ENCODE results near the gene XYLT1. TPM values are rescaled to one million over a fixed set of nuclear protein-coding genes. Genes with fewer than 3 reads are reported as not detected.

XYLT1 gene
- total RNA-seq, 1 experiment from 2014 or later: 25.0 TPM

DNA sequence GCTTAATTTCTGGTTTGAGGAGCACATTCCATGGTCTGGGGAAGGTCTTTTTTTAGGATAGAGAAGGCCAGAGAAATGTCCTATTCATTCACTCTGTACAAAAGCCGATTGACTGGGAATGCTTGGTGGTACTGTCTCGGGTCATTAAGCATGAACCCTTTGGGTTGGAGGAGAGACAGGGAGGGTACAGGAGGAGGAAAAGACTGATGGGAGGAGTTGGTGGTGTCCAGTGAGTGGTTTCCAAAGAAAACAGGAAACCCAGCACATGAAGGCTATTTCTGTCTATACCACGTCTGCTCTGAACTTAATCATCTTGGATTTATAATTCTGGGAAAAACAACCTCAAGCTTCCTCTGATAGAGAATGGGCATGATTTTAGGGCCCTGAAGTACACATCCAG, 111.9 kb downstream of the XYLT1 start:
- H3K4me1 Mint-ChIP-seq: peaks cover 19% of the 10 kb centered on the region
- TF ChIP-seq, protein P1, sequence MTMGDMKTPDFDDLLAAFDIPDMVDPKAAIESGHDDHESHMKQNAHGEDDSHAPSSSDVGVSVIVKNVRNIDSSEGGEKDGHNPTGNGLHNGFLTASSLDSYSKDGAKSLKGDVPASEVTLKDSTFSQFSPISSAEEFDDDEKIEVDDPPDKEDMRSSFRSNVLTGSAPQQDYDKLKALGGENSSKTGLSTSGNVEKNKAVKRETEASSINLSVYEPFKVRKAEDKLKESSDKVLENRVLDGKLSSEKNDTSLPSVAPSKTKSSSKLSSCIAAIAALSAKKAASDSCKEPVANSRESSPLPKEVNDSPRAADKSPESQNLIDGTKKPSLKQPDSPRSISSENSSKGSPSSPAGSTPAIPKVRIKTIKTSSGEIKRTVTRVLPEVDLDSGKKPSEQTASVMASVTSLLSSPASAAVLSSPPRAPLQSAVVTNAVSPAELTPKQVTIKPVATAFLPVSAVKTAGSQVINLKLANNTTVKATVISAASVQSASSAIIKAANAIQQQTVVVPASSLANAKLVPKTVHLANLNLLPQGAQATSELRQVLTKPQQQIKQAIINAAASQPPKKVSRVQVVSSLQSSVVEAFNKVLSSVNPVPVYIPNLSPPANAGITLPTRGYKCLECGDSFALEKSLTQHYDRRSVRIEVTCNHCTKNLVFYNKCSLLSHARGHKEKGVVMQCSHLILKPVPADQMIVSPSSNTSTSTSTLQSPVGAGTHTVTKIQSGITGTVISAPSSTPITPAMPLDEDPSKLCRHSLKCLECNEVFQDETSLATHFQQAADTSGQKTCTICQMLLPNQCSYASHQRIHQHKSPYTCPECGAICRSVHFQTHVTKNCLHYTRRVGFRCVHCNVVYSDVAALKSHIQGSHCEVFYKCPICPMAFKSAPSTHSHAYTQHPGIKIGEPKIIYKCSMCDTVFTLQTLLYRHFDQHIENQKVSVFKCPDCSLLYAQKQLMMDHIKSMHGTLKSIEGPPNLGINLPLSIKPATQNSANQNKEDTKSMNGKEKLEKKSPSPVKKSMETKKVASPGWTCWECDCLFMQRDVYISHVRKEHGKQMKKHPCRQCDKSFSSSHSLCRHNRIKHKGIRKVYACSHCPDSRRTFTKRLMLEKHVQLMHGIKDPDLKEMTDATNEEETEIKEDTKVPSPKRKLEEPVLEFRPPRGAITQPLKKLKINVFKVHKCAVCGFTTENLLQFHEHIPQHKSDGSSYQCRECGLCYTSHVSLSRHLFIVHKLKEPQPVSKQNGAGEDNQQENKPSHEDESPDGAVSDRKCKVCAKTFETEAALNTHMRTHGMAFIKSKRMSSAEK (CRISPR knock-in tag; IDR thresholded peaks at IDR 0.05; ENCODE audit: borderline replicate concordance): no peak
- TF ChIP-seq RORB (CRISPR knock-in tag; IDR thresholded peaks at IDR 0.05) (no peak), TEAD1 (CRISPR knock-in tag; IDR thresholded peaks at IDR 0.05) (no peak), IRF2 (CRISPR knock-in tag; IDR thresholded peaks at IDR 0.05; ENCODE audit: borderline replicate concordance, low read depth) (no peak), SOX15 (CRISPR knock-in tag; IDR thresholded peaks at IDR 0.05) (no peak), ZNF671 (CRISPR knock-in tag; IDR thresholded peaks at IDR 0.05) (no peak), HMGA2 (CRISPR knock-in tag; IDR thresholded peaks at IDR 0.05) (no peak)
- TF ChIP-seq, protein P2, sequence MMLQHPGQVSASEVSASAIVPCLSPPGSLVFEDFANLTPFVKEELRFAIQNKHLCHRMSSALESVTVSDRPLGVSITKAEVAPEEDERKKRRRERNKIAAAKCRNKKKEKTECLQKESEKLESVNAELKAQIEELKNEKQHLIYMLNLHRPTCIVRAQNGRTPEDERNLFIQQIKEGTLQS (CRISPR knock-in tag; conservative IDR thresholded peaks at IDR 0.05): no peak
- TF ChIP-seq, protein P3, sequence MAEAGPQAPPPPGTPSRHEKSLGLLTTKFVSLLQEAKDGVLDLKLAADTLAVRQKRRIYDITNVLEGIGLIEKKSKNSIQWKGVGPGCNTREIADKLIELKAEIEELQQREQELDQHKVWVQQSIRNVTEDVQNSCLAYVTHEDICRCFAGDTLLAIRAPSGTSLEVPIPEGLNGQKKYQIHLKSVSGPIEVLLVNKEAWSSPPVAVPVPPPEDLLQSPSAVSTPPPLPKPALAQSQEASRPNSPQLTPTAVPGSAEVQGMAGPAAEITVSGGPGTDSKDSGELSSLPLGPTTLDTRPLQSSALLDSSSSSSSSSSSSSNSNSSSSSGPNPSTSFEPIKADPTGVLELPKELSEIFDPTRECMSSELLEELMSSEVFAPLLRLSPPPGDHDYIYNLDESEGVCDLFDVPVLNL (CRISPR knock-in tag; IDR thresholded peaks at IDR 0.05; ENCODE audit: borderline replicate concordance, low read depth): no peak
- TF ChIP-seq, protein P4, sequence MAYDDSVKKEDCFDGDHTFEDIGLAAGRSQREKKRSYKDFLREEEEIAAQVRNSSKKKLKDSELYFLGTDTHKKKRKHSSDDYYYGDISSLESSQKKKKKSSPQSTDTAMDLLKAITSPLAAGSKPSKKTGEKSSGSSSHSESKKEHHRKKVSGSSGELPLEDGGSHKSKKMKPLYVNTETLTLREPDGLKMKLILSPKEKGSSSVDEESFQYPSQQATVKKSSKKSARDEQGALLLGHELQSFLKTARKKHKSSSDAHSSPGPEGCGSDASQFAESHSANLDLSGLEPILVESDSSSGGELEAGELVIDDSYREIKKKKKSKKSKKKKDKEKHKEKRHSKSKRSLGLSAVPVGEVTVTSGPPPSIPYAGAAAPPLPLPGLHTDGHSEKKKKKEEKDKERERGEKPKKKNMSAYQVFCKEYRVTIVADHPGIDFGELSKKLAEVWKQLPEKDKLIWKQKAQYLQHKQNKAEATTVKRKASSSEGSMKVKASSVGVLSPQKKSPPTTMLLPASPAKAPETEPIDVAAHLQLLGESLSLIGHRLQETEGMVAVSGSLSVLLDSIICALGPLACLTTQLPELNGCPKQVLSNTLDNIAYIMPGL (CRISPR knock-in tag; IDR thresholded peaks at IDR 0.05): no peak
- TF ChIP-seq, protein P5, sequence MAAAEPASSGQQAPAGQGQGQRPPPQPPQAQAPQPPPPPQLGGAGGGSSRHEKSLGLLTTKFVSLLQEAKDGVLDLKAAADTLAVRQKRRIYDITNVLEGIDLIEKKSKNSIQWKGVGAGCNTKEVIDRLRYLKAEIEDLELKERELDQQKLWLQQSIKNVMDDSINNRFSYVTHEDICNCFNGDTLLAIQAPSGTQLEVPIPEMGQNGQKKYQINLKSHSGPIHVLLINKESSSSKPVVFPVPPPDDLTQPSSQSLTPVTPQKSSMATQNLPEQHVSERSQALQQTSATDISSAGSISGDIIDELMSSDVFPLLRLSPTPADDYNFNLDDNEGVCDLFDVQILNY (CRISPR knock-in tag; IDR thresholded peaks at IDR 0.05): no peak
- TF ChIP-seq, protein P6, sequence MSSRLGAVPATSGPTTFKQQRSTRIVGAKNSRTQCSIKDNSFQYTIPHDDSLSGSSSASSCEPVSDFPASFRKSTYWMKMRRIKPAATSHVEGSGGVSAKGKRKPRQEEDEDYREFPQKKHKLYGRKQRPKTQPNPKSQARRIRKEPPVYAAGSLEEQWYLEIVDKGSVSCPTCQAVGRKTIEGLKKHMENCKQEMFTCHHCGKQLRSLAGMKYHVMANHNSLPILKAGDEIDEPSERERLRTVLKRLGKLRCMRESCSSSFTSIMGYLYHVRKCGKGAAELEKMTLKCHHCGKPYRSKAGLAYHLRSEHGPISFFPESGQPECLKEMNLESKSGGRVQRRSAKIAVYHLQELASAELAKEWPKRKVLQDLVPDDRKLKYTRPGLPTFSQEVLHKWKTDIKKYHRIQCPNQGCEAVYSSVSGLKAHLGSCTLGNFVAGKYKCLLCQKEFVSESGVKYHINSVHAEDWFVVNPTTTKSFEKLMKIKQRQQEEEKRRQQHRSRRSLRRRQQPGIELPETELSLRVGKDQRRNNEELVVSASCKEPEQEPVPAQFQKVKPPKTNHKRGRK (CRISPR knock-in tag; IDR thresholded peaks at IDR 0.05; ENCODE audit: borderline replicate concordance): no peak
- TF ChIP-seq, protein P7, sequence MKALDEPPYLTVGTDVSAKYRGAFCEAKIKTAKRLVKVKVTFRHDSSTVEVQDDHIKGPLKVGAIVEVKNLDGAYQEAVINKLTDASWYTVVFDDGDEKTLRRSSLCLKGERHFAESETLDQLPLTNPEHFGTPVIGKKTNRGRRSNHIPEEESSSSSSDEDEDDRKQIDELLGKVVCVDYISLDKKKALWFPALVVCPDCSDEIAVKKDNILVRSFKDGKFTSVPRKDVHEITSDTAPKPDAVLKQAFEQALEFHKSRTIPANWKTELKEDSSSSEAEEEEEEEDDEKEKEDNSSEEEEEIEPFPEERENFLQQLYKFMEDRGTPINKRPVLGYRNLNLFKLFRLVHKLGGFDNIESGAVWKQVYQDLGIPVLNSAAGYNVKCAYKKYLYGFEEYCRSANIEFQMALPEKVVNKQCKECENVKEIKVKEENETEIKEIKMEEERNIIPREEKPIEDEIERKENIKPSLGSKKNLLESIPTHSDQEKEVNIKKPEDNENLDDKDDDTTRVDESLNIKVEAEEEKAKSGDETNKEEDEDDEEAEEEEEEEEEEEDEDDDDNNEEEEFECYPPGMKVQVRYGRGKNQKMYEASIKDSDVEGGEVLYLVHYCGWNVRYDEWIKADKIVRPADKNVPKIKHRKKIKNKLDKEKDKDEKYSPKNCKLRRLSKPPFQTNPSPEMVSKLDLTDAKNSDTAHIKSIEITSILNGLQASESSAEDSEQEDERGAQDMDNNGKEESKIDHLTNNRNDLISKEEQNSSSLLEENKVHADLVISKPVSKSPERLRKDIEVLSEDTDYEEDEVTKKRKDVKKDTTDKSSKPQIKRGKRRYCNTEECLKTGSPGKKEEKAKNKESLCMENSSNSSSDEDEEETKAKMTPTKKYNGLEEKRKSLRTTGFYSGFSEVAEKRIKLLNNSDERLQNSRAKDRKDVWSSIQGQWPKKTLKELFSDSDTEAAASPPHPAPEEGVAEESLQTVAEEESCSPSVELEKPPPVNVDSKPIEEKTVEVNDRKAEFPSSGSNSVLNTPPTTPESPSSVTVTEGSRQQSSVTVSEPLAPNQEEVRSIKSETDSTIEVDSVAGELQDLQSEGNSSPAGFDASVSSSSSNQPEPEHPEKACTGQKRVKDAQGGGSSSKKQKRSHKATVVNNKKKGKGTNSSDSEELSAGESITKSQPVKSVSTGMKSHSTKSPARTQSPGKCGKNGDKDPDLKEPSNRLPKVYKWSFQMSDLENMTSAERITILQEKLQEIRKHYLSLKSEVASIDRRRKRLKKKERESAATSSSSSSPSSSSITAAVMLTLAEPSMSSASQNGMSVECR (CRISPR knock-in tag; IDR thresholded peaks at IDR 0.05; ENCODE audit: borderline replicate concordance): no peak
- 0 out of 2 replicates have a peak, but pooled peaks cover 2% of the 10 kb centered on the region for H3K36me3 Mint-ChIP-seq
- no peak overlapping the region for H3K4me3 Mint-ChIP-seq
- no peak overlapping the region for H3K27ac Mint-ChIP-seq
- DNase-seq (ENCODE audit: low spot score) (no peak), ATAC-seq (no peak)
- ChIA-PET POLR2A (no interaction called here), CTCF (interaction anchor here (2.0 kb wide), 1 partner anchor 9 kb away, joined by 8 read pairs; no protein-coding TSS in a partner anchor)
- no peaks in the 10 kb centered on the region for H3K27me3 Mint-ChIP-seq (ENCODE audit: low read depth)
- no peaks in the 10 kb centered on the region for H3K9me3 Mint-ChIP-seq
